Endothelial cell of umbilical vein (primary cell): ENCODE data around the gene IFRD2. TPM values are rescaled to one million over a fixed set of nuclear protein-coding genes. Genes with fewer than 3 reads are reported as not detected.

Experiments
- BruUV-seq: library from RNA; stranded (reverse); fragments of 400-500 nt; replicated peaks from 2 replicates; lab custom pipeline; 2021; lab: Mats Ljungman, UMichigan
- CTCF ChIA-PET: fragments of 300-600, 350-600 bp; sonication (Branson Sonifier 250); formaldehyde crosslinking; loops from one replicate; lab custom pipeline; 2021; ENCODE audit warnings: antibody characterized with exemption, inconsistent platforms; lab: Charles Lee
- POLR2A ChIA-PET: fragments of 300-600, 350-600 bp; sonication (Branson Sonifier 250); formaldehyde crosslinking; loops from one replicate; lab custom pipeline; 2021; ENCODE audit warnings: antibody characterized with exemption, inconsistent platforms; lab: Charles Lee
- DNase-seq: peaks from one replicate; pipeline ENCODE4 v3.0.0-alpha.2; 2011; ENCODE audit warnings: low read depth, low spot score
- FAIRE-seq: peaks from 2 replicates; lab custom pipeline; 2011; peaks lifted over from hg19 to GRCh38; lab: Jason Lieb, UNC
- H2AFZ ChIP-seq: 2 replicates; pipeline ENCODE4 v1.6.0; 2012; ENCODE audit warnings: low read depth, low read length, control low read depth, inconsistent platforms
- H3K27ac ChIP-seq: 2 replicates; pipeline ENCODE4 v1.5.1; 2011; ENCODE audit warnings: low read depth, mild to moderate bottlenecking, control low read depth, low read length, moderate library complexity; ENCODE audit not compliant: insufficient read depth
- H3K27me3 ChIP-seq, 2 experiments: 2 replicates each; pipeline versions ENCODE4 v1.6.0 to v1.6.1; 2011; ENCODE audit warnings: low read length in 2 of 2, mixed read lengths in 1 of 2; ENCODE audit not compliant: control insufficient read depth in 2 of 2, insufficient read depth in 2 of 2
- H3K36me3 ChIP-seq, 2 experiments: 2 replicates in 1 of 2; 3 replicates in 1 of 2; pipeline ENCODE4 v1.5.1; 2011; ENCODE audit warnings: low read length in 2 of 2, mild to moderate bottlenecking in 1 of 2, moderate library complexity in 1 of 2; ENCODE audit not compliant: control insufficient read depth in 2 of 2, insufficient read depth in 2 of 2; ENCODE audit errors: extremely low read depth in 1 of 2
- H3K4me1 ChIP-seq: 3 replicates; pipeline ENCODE4 v1.5.1; 2011; ENCODE audit warnings: mild to moderate bottlenecking, low read length; ENCODE audit not compliant: control insufficient read depth, insufficient read depth; ENCODE audit errors: extremely low read depth
- H3K4me2 ChIP-seq: 2 replicates; pipeline ENCODE4 v1.6.1; 2011; ENCODE audit warnings: low read length, control low read depth, mixed read lengths; ENCODE audit not compliant: insufficient read depth
- H3K4me3 ChIP-seq, 3 experiments: fragments of 200-600 bp in 1 of 3; sonication (generic), shearing (Covaris generic) in 1 of 3; replicated peaks in 1 of 3; 2 replicates each; pipeline ENCODE4 v1.5.1; 2011 to 2016; ENCODE audit warnings: control low read depth in 3 of 3, low read length in 3 of 3, mild to moderate bottlenecking in 2 of 3, inconsistent platforms in 1 of 3, low read depth in 1 of 3, moderate library complexity in 1 of 3; ENCODE audit not compliant: insufficient read depth in 1 of 3
- H3K79me2 ChIP-seq: 2 replicates; pipeline ENCODE4 v1.6.0; 2012; ENCODE audit warnings: low read length, inconsistent platforms; ENCODE audit not compliant: control insufficient read depth, insufficient read depth
- H3K9ac ChIP-seq: replicated peaks from 2 replicates; pipeline ENCODE3; 2011; ENCODE audit warnings: low read length, control low read depth; ENCODE audit not compliant: insufficient read depth; ENCODE audit errors: extremely low read depth
- H3K9me1 ChIP-seq: replicated peaks from 3 replicates; pipeline ENCODE4 v1.6.0; 2011; ENCODE audit warnings: mild to moderate bottlenecking, low read length; ENCODE audit not compliant: control insufficient read depth, insufficient read depth; ENCODE audit errors: extremely low read depth
- H3K9me3 ChIP-seq: replicated peaks from 2 replicates; pipeline ENCODE4 v1.5.1; 2012; ENCODE audit warnings: low read length, inconsistent platforms; ENCODE audit not compliant: control insufficient read depth, insufficient read depth
- H4K20me1 ChIP-seq: replicated peaks from 2 replicates; pipeline ENCODE3; 2011; ENCODE audit warnings: mild to moderate bottlenecking, low read length; ENCODE audit not compliant: control insufficient read depth, insufficient read depth; ENCODE audit errors: extremely low read depth
- EZH2 ChIP-seq: IDR thresholded peaks from 2 replicates; pipeline ENCODE4 v1.6.1; 2012; ENCODE audit warnings: borderline replicate concordance, low read depth, mild to moderate bottlenecking, moderate library complexity, low read length, inconsistent platforms; ENCODE audit not compliant: severe bottlenecking
- JUN ChIP-seq: IDR thresholded peaks from 2 replicates; pipeline ENCODE4 v1.6.1; 2011; ENCODE audit warnings: borderline replicate concordance, low read depth; ENCODE audit not compliant: insufficient read length, insufficient read depth
- MYC ChIP-seq: IDR thresholded peaks from one replicate; pipeline ENCODE4 v1.6.1; 2011; ENCODE audit warnings: mild to moderate bottlenecking, low read depth, low read length
- POLR2AphosphoS5 ChIP-seq: IDR thresholded peaks from 2 replicates; pipeline ENCODE4 v1.6.1; 2012; ENCODE audit warnings: low read depth, mild to moderate bottlenecking, control low read depth, low read length, moderate library complexity; ENCODE audit not compliant: insufficient read depth
- dilution Hi-C: fragments of 300-500 bp; cut with MboI; formaldehyde crosslinking; loops from one replicate; pipeline ENCODE4 v1.15.0; 2019; ENCODE audit warnings: low sequenced_read_pairs; ENCODE audit not compliant: extremely low pct_ligation_motif_present
- intact Hi-C: fragments of 100-400 bp; cut with micrococcal nuclease; formaldehyde crosslinking; loops from one replicate; pipeline ENCODE4 v1.10.0; 2022
- polyA plus RNA-seq, 4 experiments: library from polyadenylated mRNA; depleted of rRNA in 3 of 4; stranded (reverse) in 3 of 4; unstranded in 1 of 4; fragments of >200 nt; gene quantifications; 2 replicates each; pipeline versions ENCODE4 v1.2.1 to v1.2.3, GENCODE V29; 2011 to 2012; ENCODE audit warnings: missing spikeins in 1 of 4
- total RNA-seq: library from RNA; stranded (reverse); gene quantifications from 2 replicates; pipeline ENCODE4 v1.2.3, GENCODE V29; 2021
- TF ChIP-seq, protein P1 (sequence below), 2 donors: IDR thresholded peaks; 1 replicate in 1 of 2; 2 replicates in 1 of 2; pipeline ENCODE4 v1.5.1; 2011; ENCODE audit warnings: low read length in 2 of 2, mild to moderate bottlenecking in 2 of 2, moderate library complexity in 2 of 2, control low read depth in 1 of 2, inconsistent platforms in 1 of 2, low read depth in 1 of 2; ENCODE audit not compliant: insufficient read depth in 1 of 2; ENCODE audit errors: extremely low read depth in 1 of 2
- TF ChIP-seq, protein P2 (sequence below): IDR thresholded peaks from 2 replicates; pipeline ENCODE4 v1.6.1; 2011; ENCODE audit not compliant: insufficient read depth, insufficient read length

Gene IFRD2
- total and polyA plus RNA-seq, 2 donors (not counting 3 experiments of a cell fraction or from before 2014, with no cell fraction given), result 99.4 to 111 TPM

DNA sequence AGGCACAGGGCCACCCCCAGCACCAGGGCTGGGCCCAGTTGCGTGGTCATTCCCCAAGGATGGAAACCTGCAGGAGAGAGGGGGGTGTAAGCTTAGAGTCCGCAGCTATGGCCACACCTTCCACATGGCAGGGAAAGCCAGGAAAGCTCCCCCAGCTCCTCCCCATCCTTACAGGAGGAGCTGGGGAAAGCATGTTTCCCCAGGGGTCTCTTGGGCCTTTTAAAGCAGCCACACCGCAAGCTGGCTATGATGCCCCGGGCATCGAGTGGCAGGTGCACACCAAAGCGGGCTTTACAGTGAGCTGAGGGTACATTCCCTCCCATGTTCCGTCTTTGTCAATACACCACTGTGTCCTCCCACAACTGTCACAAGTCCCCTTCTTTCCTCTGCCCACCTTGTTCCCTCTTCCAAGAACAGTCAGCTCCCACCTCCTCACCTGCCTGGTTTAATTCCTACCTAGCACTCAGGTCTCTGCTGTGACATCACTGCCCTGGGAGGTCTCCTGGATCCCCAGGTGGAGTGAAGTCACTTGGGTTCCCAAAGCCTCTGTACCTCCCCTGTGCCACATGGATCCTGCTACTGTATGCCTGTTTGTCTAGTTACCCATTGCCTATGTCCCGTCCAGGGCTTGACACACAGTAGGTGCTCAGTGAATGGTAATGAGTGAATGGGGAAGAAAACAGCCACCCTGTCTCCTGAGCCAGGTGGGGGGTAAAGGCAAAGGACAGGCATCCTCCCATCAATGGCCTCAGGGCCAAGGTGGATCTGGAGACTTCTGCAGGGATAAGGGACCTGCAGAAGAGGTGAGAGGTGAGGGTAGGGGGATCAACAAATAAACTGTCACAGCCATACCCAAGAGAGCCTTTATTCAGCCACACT, 3.6 kb upstream of the IFRD2 start:
- no peaks in the 10 kb centered on the region for H3K9me1 ChIP-seq
- H3K4me2 ChIP-seq, result no peak overlapping the region
- FAIRE-seq (no peak), DNase-seq (no peak)
- H3K4me1 ChIP-seq, result peaks cover 31% of the 10 kb centered on the region
- H3K79me2 ChIP-seq, result peaks cover 13% of the 10 kb centered on the region
- dilution Hi-C loops (no loop called here), intact Hi-C loops (no loop called here)
- TF ChIP-seq POLR2AphosphoS5, result no peak
- no peak for TF ChIP-seq JUN
- TF ChIP-seq, protein P1, sequence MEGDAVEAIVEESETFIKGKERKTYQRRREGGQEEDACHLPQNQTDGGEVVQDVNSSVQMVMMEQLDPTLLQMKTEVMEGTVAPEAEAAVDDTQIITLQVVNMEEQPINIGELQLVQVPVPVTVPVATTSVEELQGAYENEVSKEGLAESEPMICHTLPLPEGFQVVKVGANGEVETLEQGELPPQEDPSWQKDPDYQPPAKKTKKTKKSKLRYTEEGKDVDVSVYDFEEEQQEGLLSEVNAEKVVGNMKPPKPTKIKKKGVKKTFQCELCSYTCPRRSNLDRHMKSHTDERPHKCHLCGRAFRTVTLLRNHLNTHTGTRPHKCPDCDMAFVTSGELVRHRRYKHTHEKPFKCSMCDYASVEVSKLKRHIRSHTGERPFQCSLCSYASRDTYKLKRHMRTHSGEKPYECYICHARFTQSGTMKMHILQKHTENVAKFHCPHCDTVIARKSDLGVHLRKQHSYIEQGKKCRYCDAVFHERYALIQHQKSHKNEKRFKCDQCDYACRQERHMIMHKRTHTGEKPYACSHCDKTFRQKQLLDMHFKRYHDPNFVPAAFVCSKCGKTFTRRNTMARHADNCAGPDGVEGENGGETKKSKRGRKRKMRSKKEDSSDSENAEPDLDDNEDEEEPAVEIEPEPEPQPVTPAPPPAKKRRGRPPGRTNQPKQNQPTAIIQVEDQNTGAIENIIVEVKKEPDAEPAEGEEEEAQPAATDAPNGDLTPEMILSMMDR (IDR thresholded peaks at IDR 0.05; ENCODE audit: extremely low read depth in 1 of 2, insufficient read depth in 1 of 2, low read depth in 1 of 2, low read length in 2 of 2), result no peak
- TF ChIP-seq, protein P2, sequence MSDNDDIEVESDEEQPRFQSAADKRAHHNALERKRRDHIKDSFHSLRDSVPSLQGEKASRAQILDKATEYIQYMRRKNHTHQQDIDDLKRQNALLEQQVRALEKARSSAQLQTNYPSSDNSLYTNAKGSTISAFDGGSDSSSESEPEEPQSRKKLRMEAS, result no peak
- TF ChIP-seq EZH2, result no peak
- no peak for TF ChIP-seq MYC
- no peak overlapping the region for H2AFZ ChIP-seq
- no peaks in the 10 kb centered on the region for H3K27me3 ChIP-seq
- ChIA-PET POLR2A (no interaction called here), CTCF (no interaction called here)
- H3K4me3 ChIP-seq, result no peak overlapping the region
- no peaks in the 10 kb centered on the region for H4K20me1 ChIP-seq
- H3K27ac ChIP-seq, result no peak overlapping the region
- no peaks in the 10 kb centered on the region for H3K36me3 ChIP-seq
- H3K9ac ChIP-seq, result no peak overlapping the region
- no TSS peak for BruUV-seq
- no peaks in the 10 kb centered on the region for H3K9me3 ChIP-seq
